OCI-LY1 (cell line): ENCODE results near the gene ROR1.

ENCODE experiments used
- H2AFZ ChIP-seq: fragments of 200-600 bp; sonication (generic), shearing (Covaris generic); 2 replicates; pipeline ENCODE4 v1.6.0; 2014; ENCODE audit warnings: antibody characterized with exemption, mild to moderate bottlenecking, low read length
- H3F3A ChIP-seq: fragments of 200-600 bp; sonication (generic), shearing (Covaris generic); 2 replicates; pipeline ENCODE4 v1.6.0; 2014; ENCODE audit warnings: mild to moderate bottlenecking, antibody characterized with exemption, low read length, moderate library complexity; ENCODE audit not compliant: insufficient read depth
- H3K27ac ChIP-seq: fragments of 200-600 bp; sonication (generic); 2 replicates; pipeline ENCODE4 v1.5.1; 2014; ENCODE audit warnings: low read length, mixed run types, mild to moderate bottlenecking, low read depth; ENCODE audit not compliant: poor library complexity, severe bottlenecking
- H3K27me3 ChIP-seq: fragments of 200-600 bp; sonication (generic); 2 replicates; pipeline ENCODE4 v1.6.0; 2014; ENCODE audit warnings: antibody characterized with exemption, mild to moderate bottlenecking, low read length, moderate library complexity; ENCODE audit not compliant: insufficient read depth
- H3K36me3 ChIP-seq: fragments of 200-600 bp; sonication (generic); 2 replicates; pipeline ENCODE4 v1.6.1; 2014; ENCODE audit warnings: mild to moderate bottlenecking, antibody characterized with exemption, low read length, moderate library complexity, mixed read lengths; ENCODE audit not compliant: insufficient read depth
- H3K4me1 ChIP-seq: fragments of 200-600 bp; sonication (generic); 2 replicates; pipeline ENCODE4 v1.5.1; 2014; ENCODE audit warnings: mild to moderate bottlenecking, low read length, moderate library complexity; ENCODE audit not compliant: insufficient read depth, severe bottlenecking
- H3K4me2 ChIP-seq: fragments of 200-600 bp; sonication (generic), shearing (Covaris generic); 2 replicates; pipeline ENCODE4 v1.6.1; 2014; ENCODE audit warnings: low read length
- H3K4me3 ChIP-seq: fragments of 200-600 bp; sonication (generic); 2 replicates; pipeline ENCODE4 v1.5.1; 2014; ENCODE audit warnings: low read length, low read depth, mild to moderate bottlenecking, mixed read lengths; ENCODE audit not compliant: poor library complexity, severe bottlenecking
- H3K79me2 ChIP-seq: fragments of 200-600 bp; shearing (Covaris generic); 2 replicates; pipeline ENCODE4 v1.6.1; 2016; ENCODE audit warnings: mixed run types, low read length, mixed read lengths; ENCODE audit not compliant: insufficient read depth
- H3K9ac ChIP-seq: fragments of 200-600 bp; sonication (generic), shearing (Covaris generic); 2 replicates; pipeline ENCODE4 v1.6.1; 2014; ENCODE audit warnings: mild to moderate bottlenecking, low read length, mixed read lengths
- H3K9me2 ChIP-seq: fragments of 200-600 bp; sonication (generic), shearing (Covaris generic); 2 replicates; pipeline ENCODE4 v1.6.1; 2014; ENCODE audit warnings: low read depth, mild to moderate bottlenecking, low read length, mixed read lengths
- H3K9me3 ChIP-seq: fragments of 200-600 bp; shearing (Covaris generic); 2 replicates; pipeline ENCODE4 v1.6.1; 2014; ENCODE audit warnings: low read length, mixed read lengths
- H4K20me1 ChIP-seq: fragments of 200-600 bp; sonication (generic), shearing (Covaris generic); 2 replicates; pipeline ENCODE4 v1.6.0; 2016; ENCODE audit warnings: mild to moderate bottlenecking, low read length; ENCODE audit not compliant: insufficient read depth
- CTCF ChIP-seq: fragments of 200-600 bp; sonication (generic), shearing (Covaris generic); IDR thresholded peaks from 2 replicates; pipeline ENCODE4 v1.5.1; 2017; ENCODE audit warnings: mild to moderate bottlenecking, antibody characterized with exemption, low read length, moderate library complexity, mixed read lengths
- EZH2 ChIP-seq: fragments of 200-600 bp; sonication (generic), shearing (Covaris generic); IDR thresholded peaks from 2 replicates; pipeline ENCODE4 v1.8.0; 2017; ENCODE audit warnings: borderline replicate concordance, mixed run types, mild to moderate bottlenecking, antibody characterized with exemption, low read length, moderate library complexity, mixed read lengths

ROR1 gene

GRCh38 chr1:64186898-64187280 lies 413.1 kb downstream of the ROR1 start:
- no peak overlapping the region for H3K4me3 ChIP-seq
- H4K20me1 ChIP-seq = no peaks in the 10 kb centered on the region
- no peak overlapping the region for H3K4me2 ChIP-seq
- no peaks in the 10 kb centered on the region for H3K36me3 ChIP-seq
- no peaks in the 10 kb centered on the region for H3K9me3 ChIP-seq
- no peak overlapping the region for H3K9ac ChIP-seq
- no peaks in the 10 kb centered on the region for H3K27me3 ChIP-seq
- H3K79me2 ChIP-seq = no peaks in the 10 kb centered on the region
- no peak for TF ChIP-seq EZH2
- no peak for TF ChIP-seq CTCF
- H3K4me1 ChIP-seq = no peaks in the 10 kb centered on the region
- H2AFZ ChIP-seq = no peak overlapping the region
- H3K27ac ChIP-seq = no peak overlapping the region
- no peaks in the 10 kb centered on the region for H3F3A ChIP-seq
- no peaks in the 10 kb centered on the region for H3K9me2 ChIP-seq

- H3F3A ChIP-seq = no peaks in the 10 kb centered on the region
- no peak overlapping the region for H3K4me3 ChIP-seq
- no peak overlapping the region for H2AFZ ChIP-seq
- H3K4me1 ChIP-seq = no peaks in the 10 kb centered on the region
- H3K36me3 ChIP-seq = no peaks in the 10 kb centered on the region
- no peak for TF ChIP-seq CTCF
- TF ChIP-seq EZH2 = no peak
- H3K4me2 ChIP-seq = no peak overlapping the region
- H3K27me3 ChIP-seq = no peaks in the 10 kb centered on the region
- H3K79me2 ChIP-seq = no peaks in the 10 kb centered on the region
- no peak overlapping the region for H3K27ac ChIP-seq
- H3K9me3 ChIP-seq = no peaks in the 10 kb centered on the region
- no peaks in the 10 kb centered on the region for H4K20me1 ChIP-seq
- no peak overlapping the region for H3K9ac ChIP-seq
- H3K9me2 ChIP-seq = no peaks in the 10 kb centered on the region
Measured at GRCh38 chr1:64187646-64188045, 413.8 kb downstream of the ROR1 start.

GRCh38 chr1:64192290-64192689 lies 418.5 kb downstream of the ROR1 start:
- H3K36me3 ChIP-seq = no peaks in the 10 kb centered on the region
- H2AFZ ChIP-seq = no peak overlapping the region

More at GRCh38 chr1:64192290-64192689, 418.5 kb downstream of the ROR1 start:
- Histone ChIP-seq H3K9ac (no peak overlapping the region), H3F3A (no peaks in the 10 kb centered on the region), H3K27ac (no peak overlapping the region), H3K27me3 (no peaks in the 10 kb centered on the region), H3K4me2 (no peak overlapping the region), H3K9me3 (no peaks in the 10 kb centered on the region), H3K79me2 (no peaks in the 10 kb centered on the region), H4K20me1 (no peaks in the 10 kb centered on the region), H3K4me3 (no peak overlapping the region), H3K9me2 (no peaks in the 10 kb centered on the region), H3K4me1 (no peaks in the 10 kb centered on the region)
- TF ChIP-seq CTCF (no peak), EZH2 (no peak)
